ENCODE data around the gene UBE2R2.
"Not testable (repeated sequence)": the region's sequence is repeated elsewhere in the genome, so short reads cannot be mapped to it uniquely, and the experiment has no call there.

The UBE2R2 gene

DNA sequence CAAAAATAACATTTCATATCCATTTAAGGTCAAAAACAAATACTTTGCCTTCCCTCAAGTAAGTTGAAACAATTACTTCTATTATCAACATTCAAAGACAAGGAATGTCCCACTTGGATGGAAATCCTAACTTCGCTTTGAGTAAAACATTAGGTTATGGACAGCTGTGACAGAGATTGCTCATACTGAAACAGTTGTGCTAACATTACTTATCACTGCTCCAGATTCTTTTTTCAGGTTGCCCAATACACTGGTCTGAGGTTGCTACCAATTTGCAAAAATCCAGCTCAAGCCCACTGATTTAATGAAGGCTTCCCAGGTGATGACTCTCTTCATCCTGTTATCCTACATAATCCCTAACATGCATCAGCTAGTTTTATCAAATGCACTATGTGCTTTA, 133.4 kb downstream of the UBE2R2 start:
- DNase-seq (ENCODE audit: low read depth) = no peak
- TF ChIP-seq, protein P1, sequence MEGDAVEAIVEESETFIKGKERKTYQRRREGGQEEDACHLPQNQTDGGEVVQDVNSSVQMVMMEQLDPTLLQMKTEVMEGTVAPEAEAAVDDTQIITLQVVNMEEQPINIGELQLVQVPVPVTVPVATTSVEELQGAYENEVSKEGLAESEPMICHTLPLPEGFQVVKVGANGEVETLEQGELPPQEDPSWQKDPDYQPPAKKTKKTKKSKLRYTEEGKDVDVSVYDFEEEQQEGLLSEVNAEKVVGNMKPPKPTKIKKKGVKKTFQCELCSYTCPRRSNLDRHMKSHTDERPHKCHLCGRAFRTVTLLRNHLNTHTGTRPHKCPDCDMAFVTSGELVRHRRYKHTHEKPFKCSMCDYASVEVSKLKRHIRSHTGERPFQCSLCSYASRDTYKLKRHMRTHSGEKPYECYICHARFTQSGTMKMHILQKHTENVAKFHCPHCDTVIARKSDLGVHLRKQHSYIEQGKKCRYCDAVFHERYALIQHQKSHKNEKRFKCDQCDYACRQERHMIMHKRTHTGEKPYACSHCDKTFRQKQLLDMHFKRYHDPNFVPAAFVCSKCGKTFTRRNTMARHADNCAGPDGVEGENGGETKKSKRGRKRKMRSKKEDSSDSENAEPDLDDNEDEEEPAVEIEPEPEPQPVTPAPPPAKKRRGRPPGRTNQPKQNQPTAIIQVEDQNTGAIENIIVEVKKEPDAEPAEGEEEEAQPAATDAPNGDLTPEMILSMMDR (conservative IDR thresholded peaks at IDR 0.05; ENCODE audit: low read length) = no peak

DNA sequence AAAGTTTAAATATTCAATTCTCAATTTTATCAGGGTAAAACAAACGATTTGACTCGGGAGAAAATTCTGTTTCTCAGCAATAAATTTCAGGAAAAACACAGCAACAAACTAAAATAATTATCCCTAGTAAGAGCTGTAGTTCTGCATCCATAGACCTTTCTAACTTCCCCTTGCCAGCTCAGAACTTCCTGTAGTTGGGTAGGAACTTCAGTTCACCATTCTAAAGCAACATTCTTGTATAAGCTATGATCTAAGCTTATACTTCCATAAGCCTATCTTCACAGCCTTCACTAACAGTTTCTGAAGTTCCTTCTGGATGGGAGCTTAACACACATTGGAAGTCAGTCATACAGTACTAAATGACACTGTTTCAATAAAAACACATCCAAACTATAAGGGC, 135.1 kb downstream of the UBE2R2 start:
- DNase-seq (ENCODE audit: low read depth) = no peak
- TF ChIP-seq, protein P1 (conservative IDR thresholded peaks at IDR 0.05; ENCODE audit: low read length) = no peak
- no peak overlapping the region for H3K4me3 ChIP-seq (ENCODE audit: low read length)

More for the DNA sequence above, 133.4 kb downstream of the UBE2R2 start:
- H3K4me3 ChIP-seq (ENCODE audit: low read length) = no peak overlapping the region

DNA sequence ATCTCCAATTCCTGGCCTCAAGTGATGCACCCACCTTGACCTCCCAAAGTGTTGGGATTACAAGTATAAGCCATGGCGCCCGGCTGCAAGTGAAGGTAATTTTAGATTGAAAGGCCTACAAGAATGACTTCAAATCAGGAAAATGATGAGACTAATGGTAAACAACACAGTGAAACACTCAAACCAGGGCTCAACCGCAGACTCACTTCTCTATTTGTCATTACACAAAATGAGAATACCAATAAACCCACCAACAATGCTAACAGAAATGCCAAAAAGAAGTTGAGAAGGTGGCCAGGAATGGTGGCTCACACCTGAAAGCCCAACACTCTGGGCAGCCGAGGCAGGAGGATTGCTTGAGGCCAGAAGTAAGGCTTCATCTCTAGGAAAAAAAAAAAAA, 139.6 kb downstream of the UBE2R2 start:
- TF ChIP-seq, protein P1 (conservative IDR thresholded peaks at IDR 0.05; ENCODE audit: low read length) = no peak
- DNase-seq (ENCODE audit: low read depth) = no peak
- H3K4me3 ChIP-seq (ENCODE audit: low read length) = no peak overlapping the region

DNA sequence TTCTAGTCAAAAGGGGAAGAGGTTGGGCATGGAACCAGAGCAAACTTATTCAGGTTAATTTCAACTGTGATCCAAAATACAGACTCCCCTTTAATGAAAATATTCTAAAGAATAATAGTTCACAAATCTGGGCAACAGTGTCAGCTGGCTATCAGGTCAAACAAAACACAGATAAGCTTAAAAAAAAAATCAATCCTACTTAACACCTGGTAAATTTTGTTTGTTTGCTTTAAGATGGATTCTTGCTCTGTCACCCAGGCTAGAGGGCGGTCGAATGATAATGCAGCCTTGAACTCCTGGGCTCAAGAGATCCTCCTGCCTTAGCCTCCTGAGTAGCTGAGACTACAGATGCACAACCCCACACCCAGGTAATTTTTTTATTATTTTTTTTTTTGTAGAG, 142.8 kb downstream of the UBE2R2 start:
- H3K4me3 ChIP-seq (ENCODE audit: low read length) = no peak overlapping the region
- DNase-seq (ENCODE audit: low read depth) = no peak
- TF ChIP-seq, protein P1 (conservative IDR thresholded peaks at IDR 0.05; ENCODE audit: low read length) = no peak

DNA sequence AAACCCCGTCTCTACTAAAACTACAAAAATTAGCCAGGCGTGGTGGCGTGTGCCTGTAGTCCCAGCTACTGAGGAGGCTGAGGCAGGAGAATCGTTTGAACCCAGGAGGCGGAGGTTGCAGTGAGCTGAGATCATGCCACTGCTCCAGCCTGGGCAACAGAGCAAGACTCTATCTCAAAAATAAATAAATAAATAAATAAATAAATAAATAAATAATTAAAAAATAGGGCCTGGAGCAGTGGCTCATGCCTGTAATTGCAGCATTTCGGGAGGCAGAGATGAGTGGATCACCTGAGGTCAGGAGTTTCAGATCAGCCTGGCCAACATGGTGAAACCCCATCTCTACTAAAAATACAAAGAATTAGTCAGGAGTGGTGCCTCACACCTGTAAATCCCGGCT, 145.5 kb downstream of the UBE2R2 start:
- not testable (repeated sequence) for DNase-seq (ENCODE audit: low read depth); H3K4me3 ChIP-seq (ENCODE audit: low read length)

DNA sequence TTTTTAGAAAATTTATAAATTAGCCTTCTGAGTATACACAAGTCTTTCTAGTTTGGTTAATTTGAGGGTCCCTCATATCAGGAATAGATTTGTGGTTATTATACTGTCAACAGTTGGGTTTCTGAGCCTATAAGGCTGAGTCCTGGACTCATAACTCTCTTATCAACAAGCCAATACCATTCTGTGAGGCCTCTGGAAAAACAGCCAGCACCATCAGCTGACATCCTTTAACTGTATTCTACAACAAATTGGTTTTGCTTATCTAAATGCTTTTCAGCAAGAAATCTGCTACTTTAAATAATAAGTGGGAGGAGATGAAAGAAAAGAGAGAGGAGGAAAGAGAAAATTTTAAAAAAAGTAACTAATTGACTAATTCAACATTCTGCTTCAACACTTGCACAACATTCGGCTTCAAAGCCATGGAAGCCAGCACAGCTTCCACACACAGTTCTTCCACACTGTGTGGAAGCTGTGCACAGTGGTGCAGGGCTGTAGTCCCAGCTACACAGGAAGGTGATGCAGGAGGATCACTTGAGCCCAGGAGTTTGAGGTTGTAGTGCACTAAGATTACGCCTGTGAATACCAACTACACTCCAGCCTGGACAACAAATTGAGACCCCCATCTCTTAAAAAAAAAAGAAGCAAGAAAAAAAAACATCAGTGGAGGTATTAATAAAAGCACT, 147.3 kb downstream of the UBE2R2 start:
- TF ChIP-seq, protein P1 (conservative IDR thresholded peaks at IDR 0.05; ENCODE audit: low read length) = no peak
- no peak overlapping the region for H3K4me3 ChIP-seq (ENCODE audit: low read length)
- no peak for DNase-seq (ENCODE audit: low read depth)
